GM12801 (cell line): ENCODE measurements around the gene THSD4.

ENCODE experiments used
- TF ChIP-seq, protein P1 (sequence below): IDR thresholded peaks from one replicate; pipeline ENCODE4 v1.5.1; 2011; ENCODE audit warnings: control low read depth; ENCODE audit not compliant: insufficient read length; ENCODE audit errors: extremely low read depth

Gene THSD4

DNA sequence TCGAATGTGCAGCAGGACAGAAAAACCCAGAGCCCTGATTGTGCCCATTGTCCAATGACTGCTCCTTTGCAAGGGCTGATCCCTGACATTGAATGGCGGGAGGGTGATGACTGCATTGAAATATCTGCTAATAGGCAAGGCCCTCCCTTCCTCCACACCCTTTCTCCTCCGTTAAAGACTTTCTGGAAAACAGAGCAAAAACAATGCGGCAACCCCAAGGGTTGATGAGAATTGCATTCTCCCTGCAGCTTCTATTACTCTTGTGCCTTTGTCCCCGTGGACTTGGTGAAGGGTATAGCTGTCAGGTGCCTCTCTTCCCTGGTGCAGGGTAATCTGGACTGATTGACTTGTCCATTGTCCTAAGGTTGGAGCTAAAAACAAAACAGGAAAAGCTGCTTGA is 71.8 kb downstream of the THSD4 start:
- TF ChIP-seq, protein P1, sequence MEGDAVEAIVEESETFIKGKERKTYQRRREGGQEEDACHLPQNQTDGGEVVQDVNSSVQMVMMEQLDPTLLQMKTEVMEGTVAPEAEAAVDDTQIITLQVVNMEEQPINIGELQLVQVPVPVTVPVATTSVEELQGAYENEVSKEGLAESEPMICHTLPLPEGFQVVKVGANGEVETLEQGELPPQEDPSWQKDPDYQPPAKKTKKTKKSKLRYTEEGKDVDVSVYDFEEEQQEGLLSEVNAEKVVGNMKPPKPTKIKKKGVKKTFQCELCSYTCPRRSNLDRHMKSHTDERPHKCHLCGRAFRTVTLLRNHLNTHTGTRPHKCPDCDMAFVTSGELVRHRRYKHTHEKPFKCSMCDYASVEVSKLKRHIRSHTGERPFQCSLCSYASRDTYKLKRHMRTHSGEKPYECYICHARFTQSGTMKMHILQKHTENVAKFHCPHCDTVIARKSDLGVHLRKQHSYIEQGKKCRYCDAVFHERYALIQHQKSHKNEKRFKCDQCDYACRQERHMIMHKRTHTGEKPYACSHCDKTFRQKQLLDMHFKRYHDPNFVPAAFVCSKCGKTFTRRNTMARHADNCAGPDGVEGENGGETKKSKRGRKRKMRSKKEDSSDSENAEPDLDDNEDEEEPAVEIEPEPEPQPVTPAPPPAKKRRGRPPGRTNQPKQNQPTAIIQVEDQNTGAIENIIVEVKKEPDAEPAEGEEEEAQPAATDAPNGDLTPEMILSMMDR = no peak

GRCh38 chr15:71187526-71187925 is 72.3 kb downstream of the THSD4 start:
- TF ChIP-seq, protein P1 = no peak

- TF ChIP-seq, protein P1 = no peak
These were observed 74.4 kb downstream of the THSD4 start for GRCh38 chr15:71189718-71190117.

DNA sequence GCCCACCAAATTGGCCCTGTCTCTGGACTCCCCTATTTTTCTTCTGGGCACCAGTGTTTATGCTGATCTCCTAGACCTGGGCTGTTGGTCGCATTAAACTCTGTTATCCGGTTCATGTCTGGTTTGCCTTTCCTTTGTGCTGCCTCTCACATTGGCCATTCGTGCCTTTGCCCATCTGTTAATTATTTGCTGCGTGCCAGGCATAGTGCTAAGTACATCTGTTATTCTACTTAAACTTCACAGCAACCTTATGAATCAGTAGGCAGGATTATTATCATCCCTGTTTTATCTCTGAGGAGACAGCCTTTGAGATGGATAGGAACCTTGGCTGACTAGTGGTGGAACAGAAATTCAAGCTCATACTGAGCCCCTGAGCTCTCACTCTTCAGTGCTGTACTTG is 76.0 kb downstream of the THSD4 start:
- TF ChIP-seq, protein P1 = no peak

- TF ChIP-seq, protein P1 = no peak
These were observed 77.5 kb downstream of the THSD4 start for GRCh38 chr15:71192816-71193215.

- TF ChIP-seq, protein P1 = no peak
These were observed 79.0 kb downstream of the THSD4 start for GRCh38 chr15:71194286-71194685.

DNA sequence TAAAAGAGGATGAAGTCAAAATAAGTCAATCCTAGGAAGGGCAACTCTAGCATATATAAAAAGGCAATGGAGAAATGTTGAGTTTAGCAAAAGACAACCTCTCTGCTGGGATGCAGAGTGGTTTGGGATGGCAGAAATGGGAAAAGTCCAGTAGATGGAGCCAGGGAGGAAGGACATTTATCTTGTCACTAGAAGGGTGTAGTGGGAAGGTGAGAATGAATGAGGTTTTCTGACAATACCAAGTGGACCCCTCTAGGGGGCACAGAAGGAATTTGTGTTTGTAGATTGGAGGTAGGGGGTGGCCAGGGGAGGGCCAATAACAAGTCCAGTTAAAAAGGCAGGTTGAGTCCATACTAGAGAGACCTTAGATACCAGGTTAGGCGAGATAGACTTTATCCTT is 80.0 kb downstream of the THSD4 start:
- TF ChIP-seq, protein P1 = no peak

GRCh38 chr15:71197620-71198019 is 82.3 kb downstream of the THSD4 start:
- TF ChIP-seq, protein P1 = no peak
